HEK293T (cell line): ENCODE data around the gene NEIL3.

Source experiments
- CTCF ChIA-PET: fragments of 350-600 bp; formaldehyde crosslinking; extraction: SDS; loops from one replicate; lab custom pipeline; 2021; ENCODE audit warnings: antibody characterized with exemption, inconsistent platforms; lab: Yijun Ruan, JAX
- POLR2A ChIA-PET: fragments of 350-600 bp; formaldehyde crosslinking; extraction: SDS; loops from one replicate; lab custom pipeline; 2020; ENCODE audit warnings: antibody characterized with exemption, inconsistent platforms; lab: Yijun Ruan, JAX
- DNase-seq: peaks from one replicate; pipeline ENCODE4 v3.0.0; 2012; ENCODE audit warnings: mixed read lengths; ENCODE audit errors: extremely low spot score
- ARNT ChIP-seq: fragments of 450-650 bp; IDR thresholded peaks from 2 replicates; pipeline ENCODE4 v1.6.1; 2017; ENCODE audit warnings: mild to moderate bottlenecking
- BHLHE40 ChIP-seq: fragments of 450-650 bp; IDR thresholded peaks from 2 replicates; pipeline ENCODE4 v1.6.1; 2016; ENCODE audit warnings: mild to moderate bottlenecking, moderate library complexity, borderline replicate concordance
- CTBP1 ChIP-seq: fragments of 450-650 bp; IDR thresholded peaks from 2 replicates; pipeline ENCODE4 v1.6.1; 2016; ENCODE audit warnings: borderline replicate concordance
- ELF4 ChIP-seq: fragments of 450-650 bp; IDR thresholded peaks from 2 replicates; pipeline ENCODE4 v1.6.1; 2017; ENCODE audit warnings: antibody characterized with exemption
- FOXA1 ChIP-seq: fragments of 450-650 bp; IDR thresholded peaks from 2 replicates; pipeline ENCODE4 v1.6.1; 2016; ENCODE audit warnings: mild to moderate bottlenecking
- FOXK2 ChIP-seq: fragments of 450-650 bp; IDR thresholded peaks from 2 replicates; pipeline ENCODE4 v1.6.1; 2016; ENCODE audit warnings: mild to moderate bottlenecking
- FOXM1 ChIP-seq: fragments of 450-650 bp; IDR thresholded peaks from 2 replicates; pipeline ENCODE4 v1.6.1; 2017; ENCODE audit warnings: mild to moderate bottlenecking, borderline replicate concordance
- HDGF ChIP-seq: fragments of 450-650 bp; IDR thresholded peaks from 2 replicates; pipeline ENCODE4 v1.6.1; 2017; ENCODE audit warnings: antibody characterized with exemption, borderline replicate concordance
- L3MBTL2 ChIP-seq: fragments of 450-650 bp; conservative IDR thresholded peaks from 2 replicates; pipeline ENCODE4 v1.6.1; 2016; ENCODE audit warnings: mild to moderate bottlenecking
- LEF1 ChIP-seq: fragments of 450-650 bp; IDR thresholded peaks from 2 replicates; pipeline ENCODE4 v1.6.1; 2017; ENCODE audit warnings: mild to moderate bottlenecking, borderline replicate concordance
- NFRKB ChIP-seq: fragments of 450-650 bp; IDR thresholded peaks from 2 replicates; pipeline ENCODE4 v1.6.1; 2016; ENCODE audit warnings: mild to moderate bottlenecking, moderate library complexity
- PKNOX1 ChIP-seq: fragments of 450-650 bp; IDR thresholded peaks from 2 replicates; pipeline ENCODE4 v1.6.1; 2016
- SP1 ChIP-seq: fragments of 450-650 bp; IDR thresholded peaks from 2 replicates; pipeline ENCODE4 v1.6.1; 2017
- SUZ12 ChIP-seq: fragments of 450-650 bp; IDR thresholded peaks from 2 replicates; pipeline ENCODE4 v1.6.1; 2016; ENCODE audit warnings: mild to moderate bottlenecking
- TARDBP ChIP-seq: fragments of 450-650 bp; IDR thresholded peaks from 2 replicates; pipeline ENCODE4 v1.6.1; 2016
- ZNF384 ChIP-seq: fragments of 450-650 bp; IDR thresholded peaks from 2 replicates; pipeline ENCODE4 v1.6.1; 2016

NEIL3 gene

GRCh38 chr4:177385576-177386277 lies 76.1 kb downstream of the NEIL3 start:
- CTCF ChIA-PET: no interaction called here
- POLR2A ChIA-PET: interaction anchor here (1.7 kb wide), 1 partner anchor 56 kb away, joined by 5 read pairs; the partner anchor contains the start of gene AGA
- DNase-seq: no peak
- no peak for TF ChIP-seq FOXK2
- TF ChIP-seq FOXM1: no peak
- TF ChIP-seq ELF4: no peak
- TF ChIP-seq L3MBTL2: no peak
- TF ChIP-seq FOXA1: no peak
- no peak for TF ChIP-seq BHLHE40

GRCh38 chr4:177386278-177386815 lies 76.7 kb downstream of the NEIL3 start:
- no peak for TF ChIP-seq NFRKB
- no peak for TF ChIP-seq FOXM1
- no peak for TF ChIP-seq TARDBP
- no peak for TF ChIP-seq FOXA1
- no peak for TF ChIP-seq ELF4
- no peak for TF ChIP-seq SP1
- TF ChIP-seq LEF1: no peak
- no peak for TF ChIP-seq ZNF384
- TF ChIP-seq SUZ12: no peak
- no peak for TF ChIP-seq HDGF
- TF ChIP-seq FOXK2: no peak
- TF ChIP-seq CTBP1: no peak
- TF ChIP-seq L3MBTL2: no peak
- DNase-seq: no peak
- ChIA-PET CTCF (no interaction called here), POLR2A (interaction anchor here (1.7 kb wide), 1 partner anchor 56 kb away, joined by 5 read pairs; the partner anchor contains the start of gene AGA)

GRCh38 chr4:177391287-177391686 lies 81.6 kb downstream of the NEIL3 start:
- CTCF ChIA-PET: no interaction called here
- POLR2A ChIA-PET: interaction anchor here (1.8 kb wide), 1 partner anchor 51 kb away, joined by 5 read pairs; the partner anchor contains the start of gene AGA
- TF ChIP-seq HDGF (no peak), FOXA1 (no peak), L3MBTL2 (no peak), SUZ12 (no peak), NFRKB (no peak), PKNOX1 (no peak)
- no peak for DNase-seq

- ChIA-PET POLR2A (no interaction called here), CTCF (no interaction called here)
- TF ChIP-seq FOXM1 (no peak), LEF1 (no peak), HDGF (no peak), FOXA1 (no peak), PKNOX1 (no peak), TARDBP (no peak), SP1 (no peak), SUZ12 (no peak), ELF4 (no peak), BHLHE40 (no peak), ZNF384 (no peak), ARNT (no peak), NFRKB (no peak), L3MBTL2 (no peak), FOXK2 (no peak)
- DNase-seq: no peak
Measured at GRCh38 chr4:177391953-177392352, 82.3 kb downstream of the NEIL3 start.

- DNase-seq: no peak
- CTCF ChIA-PET: interaction anchor here (0.6 kb wide), 1 partner anchor 73 kb away, joined by 4 read pairs; no protein-coding TSS in a partner anchor
- TF ChIP-seq CTBP1 (no peak), LEF1 (no peak), NFRKB (no peak), PKNOX1 (no peak), HDGF (no peak), L3MBTL2 (no peak), ARNT (no peak), ELF4 (no peak), FOXM1 (no peak), SUZ12 (no peak), FOXK2 (no peak), ZNF384 (no peak)
- POLR2A ChIA-PET: no interaction called here
Measured at GRCh38 chr4:177393236-177393635, 83.6 kb downstream of the NEIL3 start.

- TF ChIP-seq HDGF: no peak
- TF ChIP-seq NFRKB: no peak
- no peak for TF ChIP-seq SP1
- no peak for TF ChIP-seq ZNF384
- no peak for TF ChIP-seq TARDBP
- TF ChIP-seq PKNOX1: no peak
- TF ChIP-seq SUZ12: no peak
- no peak for TF ChIP-seq LEF1
- TF ChIP-seq FOXA1: no peak
- no peak for TF ChIP-seq ARNT
- TF ChIP-seq FOXK2: no peak
- no peak for TF ChIP-seq BHLHE40
- no peak for TF ChIP-seq FOXM1
- DNase-seq: no peak
- POLR2A ChIA-PET: no interaction called here
- CTCF ChIA-PET: no interaction called here
Measured at GRCh38 chr4:177396352-177396751, 86.7 kb downstream of the NEIL3 start.
